GM12878 (cell line): ENCODE measurements around the gene POU1F1. TPM values are rescaled to one million over a fixed set of nuclear protein-coding genes. Genes with fewer than 3 reads are reported as not detected.

ENCODE experiments used
- ATAC-seq: fragments of 200-7000 bp; cut with Tn5 transposase; 3 replicates; pipeline ENCODE4 v1.9.1; 2020; ENCODE audit warnings: mild to moderate bottlenecking, moderate library complexity
- BruUV-seq: library from RNA; stranded (reverse); fragments of 400-500 nt; replicated peaks from 2 replicates; lab custom pipeline; 2021; lab: Mats Ljungman, UMichigan
- CTCF ChIA-PET: fragments of 300-600 bp; sonication (Branson Sonifier 250); formaldehyde crosslinking; extraction: SDS; loops from one replicate; lab custom pipeline; 2021; ENCODE audit warnings: inconsistent platforms; lab: Yijun Ruan, JAX
- POLR2A ChIA-PET: fragments of 350-600 bp; formaldehyde crosslinking; extraction: SDS; loops from one replicate; lab custom pipeline; 2021; ENCODE audit warnings: inconsistent platforms; lab: Charles Lee
- RAD21 ChIA-PET: fragments of 300-600 bp; sonication (Branson Sonifier 250); formaldehyde crosslinking; loops from one replicate; lab custom pipeline; 2023; ENCODE audit warnings: antibody characterized with exemption; ENCODE audit not compliant: unreplicated experiment; lab: Charles Lee
- SMC1A ChIA-PET: fragments of 300-600 bp; sonication (Branson Sonifier 250); formaldehyde crosslinking; loops from one replicate; lab custom pipeline; 2023; ENCODE audit not compliant: unreplicated experiment, uncharacterized antibody; lab: Charles Lee
- DNase-seq: peaks from one replicate; pipeline ENCODE4 v3.0.0-alpha.2; 2011; ENCODE audit warnings: low read depth, low spot score
- FAIRE-seq: peaks from 3 replicates; lab custom pipeline; 2011; peaks lifted over from hg19 to GRCh38; lab: Jason Lieb, UNC
- H2AFZ ChIP-seq: 2 replicates; pipeline ENCODE4 v1.6.0; 2011; ENCODE audit warnings: low read depth, low read length, control low read depth; ENCODE audit not compliant: control insufficient read depth
- H3K27ac ChIP-seq: 2 replicates; pipeline ENCODE4 v1.5.1; 2011; ENCODE audit warnings: control low read depth; ENCODE audit not compliant: control insufficient read depth, insufficient read depth
- H3K27me3 ChIP-seq, 2 experiments: replicated peaks in 1 of 2; 2 replicates each; pipeline versions ENCODE4 v1.6.0 to v1.6.1; 2011; ENCODE audit warnings: low read length in 1 of 2; ENCODE audit not compliant: control insufficient read depth in 2 of 2, insufficient read depth in 2 of 2
- H3K36me3 ChIP-seq, 2 experiments: 2 replicates each; pipeline ENCODE4 v1.5.1; 2011; ENCODE audit warnings: low read length in 1 of 2; ENCODE audit not compliant: control insufficient read depth in 2 of 2, insufficient read depth in 2 of 2
- H3K4me1 ChIP-seq: 2 replicates; pipeline ENCODE4 v1.6.1; 2011; ENCODE audit warnings: mild to moderate bottlenecking, low read length, moderate library complexity, mixed read lengths; ENCODE audit not compliant: control insufficient read depth, insufficient read depth
- H3K4me2 ChIP-seq: 2 replicates; pipeline ENCODE4 v1.6.0; 2011; ENCODE audit warnings: control low read depth; ENCODE audit not compliant: control insufficient read depth, insufficient read depth
- H3K4me3 ChIP-seq: fragments of 200-600 bp; sonication (generic); 2 replicates; pipeline ENCODE4 v1.5.1; 2016
- H3K79me2 ChIP-seq: 2 replicates; pipeline ENCODE4 v1.6.0; 2011; ENCODE audit warnings: low read length; ENCODE audit not compliant: control insufficient read depth, insufficient read depth
- H3K9ac ChIP-seq: 2 replicates; pipeline ENCODE4 v1.8.0; 2011; ENCODE audit warnings: low read length, control low read depth, mixed read lengths; ENCODE audit not compliant: control insufficient read depth, insufficient read depth
- H3K9me3 ChIP-seq: replicated peaks from 3 replicates; pipeline ENCODE4 v1.5.1; 2011; ENCODE audit warnings: mild to moderate bottlenecking, low read length; ENCODE audit not compliant: control insufficient read depth, insufficient read depth
- H4K20me1 ChIP-seq: 2 replicates; pipeline ENCODE4 v1.6.0; 2011; ENCODE audit not compliant: control insufficient read depth, insufficient read depth
- FOXM1 ChIP-seq: IDR thresholded peaks from 2 replicates; pipeline ENCODE4 v1.6.1; 2012; ENCODE audit warnings: low read depth, mild to moderate bottlenecking, inconsistent platforms, low read length, moderate library complexity
- IKZF2 ChIP-seq, 2 experiments: fragments of 450-650 bp; IDR thresholded peaks; 2 replicates each; pipeline ENCODE4 v1.6.1; 2017; ENCODE audit warnings: mild to moderate bottlenecking in 2 of 2, moderate library complexity in 2 of 2
- IRF4 ChIP-seq: IDR thresholded peaks from 2 replicates; pipeline ENCODE4 v1.6.1; 2011; ENCODE audit warnings: low read depth, low read length
- KLF5 ChIP-seq: fragments of 450-650 bp; IDR thresholded peaks from 2 replicates; pipeline ENCODE4 v1.6.1; 2014; ENCODE audit warnings: mild to moderate bottlenecking; ENCODE audit not compliant: partially characterized antibody
- NFYA ChIP-seq: IDR thresholded peaks from 2 replicates; pipeline ENCODE4 v1.6.1; 2011; ENCODE audit warnings: low read depth, mild to moderate bottlenecking, low read length, improper control_type of control experiment, borderline replicate concordance
- NKRF ChIP-seq: fragments of 450-650 bp; conservative IDR thresholded peaks from 2 replicates; pipeline ENCODE4 v1.6.1; 2017; ENCODE audit warnings: mild to moderate bottlenecking, moderate library complexity
- RAD21 ChIP-seq: IDR thresholded peaks from 2 replicates; pipeline ENCODE4 v1.6.1; 2011; ENCODE audit warnings: mild to moderate bottlenecking, low read depth, low read length, moderate library complexity; ENCODE audit not compliant: insufficient read depth
- SMARCA5 ChIP-seq: fragments of 450-650 bp; IDR thresholded peaks from 2 replicates; pipeline ENCODE4 v1.6.1; 2017; ENCODE audit warnings: mild to moderate bottlenecking
- TCF12 ChIP-seq: IDR thresholded peaks from 2 replicates; pipeline ENCODE4 v1.6.1; 2011; ENCODE audit warnings: low read depth, mild to moderate bottlenecking, low read length
- ZNF24 ChIP-seq: fragments of 450-650 bp; IDR thresholded peaks from 2 replicates; pipeline ENCODE4 v1.6.1; 2017; ENCODE audit warnings: antibody characterized with exemption, mild to moderate bottlenecking
- ZNF687 ChIP-seq: fragments of 450-650 bp; IDR thresholded peaks from 2 replicates; pipeline ENCODE4 v1.6.1; 2017; ENCODE audit warnings: mild to moderate bottlenecking, moderate library complexity
- ZSCAN29 ChIP-seq: fragments of 450-650 bp; IDR thresholded peaks from 2 replicates; pipeline ENCODE4 v1.6.1; 2017; ENCODE audit warnings: mild to moderate bottlenecking, moderate library complexity
- WGBS: methylation state at CpG from one replicate; pipeline ENCODE4 v1.1.6; 2016; ENCODE audit warnings: low lambda C conversion rate; ENCODE audit not compliant: insufficient replicate concordance, insufficient coverage; ENCODE audit errors: missing lambda C conversion rate; 5-methylcytosine and 5-hydroxymethylcytosine counted together
- in situ Hi-C: fragments of 300-500 bp; cut with MboI; formaldehyde crosslinking; loops from 9 replicates; pipeline ENCODE4 v1.14.3; 2018; ENCODE audit warnings: mixed read lengths
- intact Hi-C: fragments of 100-400 bp; cut with micrococcal nuclease; formaldehyde crosslinking; loops from one replicate; pipeline ENCODE4 v1.14.2; 2022; ENCODE audit not compliant: unreplicated experiment
- polyA plus RNA-seq, 11 experiments: library from polyadenylated mRNA; depleted of rRNA in 4 of 11; unstranded in 6 of 11; stranded (reverse) in 5 of 11; fragments of >200 nt; fragmentation: Nextera tagmentation in 4 of 11; fragmentation: Illumina TruSeq in 1 of 11; extraction: Ambion mirVana in 4 of 11; extraction: Trizol in 1 of 11; gene quantifications; 1 replicate in 1 of 11; 2 replicates in 10 of 11; pipeline versions ENCODE4 v1.2.1 to v1.2.3, GENCODE V29; 2011 to 2016; ENCODE audit warnings: inconsistent platforms in 2 of 11, missing spikeins in 2 of 11, low read depth in 1 of 11
- total RNA-seq, 4 experiments: library from RNA; depleted of rRNA in 3 of 4; stranded (reverse); fragments of >200 nt in 3 of 4; fragmentation: Illumina TruSeq in 1 of 4; extraction: Trizol in 1 of 4; gene quantifications; 2 replicates each; pipeline versions ENCODE4 v1.2.1 to v1.2.3, GENCODE V29; 2013 to 2021
- TF ChIP-seq, protein P1 (sequence below): fragments of 450-650 bp; formaldehyde crosslinking; IDR thresholded peaks from 2 replicates; pipeline ENCODE4 v1.4.0; 2022; ENCODE audit warnings: mild to moderate bottlenecking, moderate library complexity

The POU1F1 gene
- total and polyA plus RNA-seq, 10 of the 15 experiments (the other 5 are each of a cell fraction or from before 2014, with no cell fraction given): 0.04 TPM; not detected in 9

GRCh38 chr3:87268646-87269211 lies 7.7 kb downstream of the POU1F1 start (continued):
- TF ChIP-seq, protein P1, sequence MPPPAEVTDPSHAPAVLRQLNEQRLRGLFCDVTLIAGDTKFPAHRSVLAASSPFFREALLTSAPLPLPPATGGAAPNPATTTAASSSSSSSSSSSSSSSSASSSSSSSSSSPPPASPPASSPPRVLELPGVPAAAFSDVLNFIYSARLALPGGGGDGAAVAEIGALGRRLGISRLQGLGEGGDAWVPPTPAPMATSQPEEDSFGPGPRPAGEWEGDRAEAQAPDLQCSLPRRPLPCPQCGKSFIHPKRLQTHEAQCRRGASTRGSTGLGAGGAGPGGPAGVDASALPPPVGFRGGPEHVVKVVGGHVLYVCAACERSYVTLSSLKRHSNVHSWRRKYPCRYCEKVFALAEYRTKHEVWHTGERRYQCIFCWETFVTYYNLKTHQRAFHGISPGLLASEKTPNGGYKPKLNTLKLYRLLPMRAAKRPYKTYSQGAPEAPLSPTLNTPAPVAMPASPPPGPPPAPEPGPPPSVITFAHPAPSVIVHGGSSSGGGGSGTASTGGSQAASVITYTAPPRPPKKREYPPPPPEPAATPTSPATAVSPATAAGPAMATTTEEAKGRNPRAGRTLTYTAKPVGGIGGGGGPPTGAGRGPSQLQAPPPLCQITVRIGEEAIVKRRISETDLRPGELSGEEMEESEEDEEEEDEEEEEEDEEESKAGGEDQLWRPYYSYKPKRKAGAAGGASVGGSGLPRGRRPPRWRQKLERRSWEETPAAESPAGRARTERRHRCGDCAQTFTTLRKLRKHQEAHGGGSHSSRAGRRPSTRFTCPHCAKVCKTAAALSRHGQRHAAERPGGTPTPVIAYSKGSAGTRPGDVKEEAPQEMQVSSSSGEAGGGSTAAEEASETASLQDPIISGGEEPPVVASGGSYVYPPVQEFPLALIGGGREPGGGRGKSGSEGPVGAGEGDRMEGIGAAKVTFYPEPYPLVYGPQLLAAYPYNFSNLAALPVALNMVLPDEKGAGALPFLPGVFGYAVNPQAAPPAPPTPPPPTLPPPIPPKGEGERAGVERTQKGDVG: no peak
- no peak for TF ChIP-seq SMARCA5

DNA sequence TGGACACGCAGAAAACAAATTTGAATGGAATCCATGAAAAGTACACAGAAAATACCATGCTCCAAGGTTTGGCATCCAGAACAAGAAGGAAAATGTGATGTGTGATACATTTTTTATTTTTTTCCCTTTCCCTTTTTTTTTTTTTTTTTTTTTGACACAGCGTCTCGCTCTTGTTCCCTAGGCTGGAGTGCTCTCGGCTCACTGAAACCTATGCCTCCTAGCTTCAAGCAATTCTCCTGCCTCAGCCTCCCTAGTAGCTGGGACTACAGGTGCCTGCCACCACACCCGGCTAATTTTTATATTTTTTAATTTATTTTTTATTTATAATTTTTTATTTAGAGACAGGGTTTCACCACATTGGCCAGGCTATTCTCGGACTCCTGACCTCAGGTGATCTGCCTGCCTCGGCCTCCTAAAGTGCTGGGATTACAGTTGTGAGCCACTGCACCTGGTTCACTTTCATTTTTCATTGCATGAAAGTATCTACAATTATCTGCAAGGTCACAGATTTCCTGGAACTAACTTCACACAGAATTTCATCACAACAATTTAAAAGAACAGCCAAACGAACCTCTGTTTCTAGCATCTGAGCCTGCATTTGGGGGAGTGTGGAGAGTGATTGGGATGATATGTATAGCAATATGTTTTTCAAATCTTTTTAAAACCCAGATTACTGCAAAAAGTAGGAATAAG lies 8.3 kb downstream of the POU1F1 start:
- SMC1A ChIA-PET: no interaction called here
- no peak for ATAC-seq
- TF ChIP-seq TCF12 (no peak), RAD21 (no peak), FOXM1 (no peak), NFYA (no peak), IKZF2 (IDR thresholded peaks at IDR 0.05) (no peak), ZNF24 (no peak), ZNF687 (no peak), ZSCAN29 (no peak), NKRF (no peak), KLF5 (no peak), IRF4 (no peak)

More for the DNA sequence above, 8.3 kb downstream of the POU1F1 start:
- Histone ChIP-seq H4K20me1 (no peaks in the 10 kb centered on the region), H3K4me2 (no peak overlapping the region), H3K4me1 (no peaks in the 10 kb centered on the region), H2AFZ (no peak overlapping the region), H3K9ac (no peak overlapping the region), H3K9me3 (no peaks in the 10 kb centered on the region), H3K27ac (no peak overlapping the region), H3K27me3 (no peaks in the 10 kb centered on the region), H3K79me2 (no peaks in the 10 kb centered on the region), H3K36me3 (no peaks in the 10 kb centered on the region), H3K4me3 (no peak overlapping the region)
- ChIA-PET RAD21 (no interaction called here), CTCF (interaction anchor here (1.7 kb wide), 1 partner anchor 9 kb away, joined by 5 read pairs; no protein-coding TSS in a partner anchor), POLR2A (no interaction called here)
- WGBS: 50% methylated on average over 5 of the region's 8 CpGs
- DNase-seq: no peak
- in situ Hi-C loops (no loop called here), intact Hi-C loops (loop anchor here (10.0 kb wide), 1 partner anchor 737 kb away; no protein-coding TSS in a partner anchor)
- FAIRE-seq: no peak
- no TSS peak for BruUV-seq
